ENCODE measurements around the gene DHX8.

The DHX8 gene

DNA sequence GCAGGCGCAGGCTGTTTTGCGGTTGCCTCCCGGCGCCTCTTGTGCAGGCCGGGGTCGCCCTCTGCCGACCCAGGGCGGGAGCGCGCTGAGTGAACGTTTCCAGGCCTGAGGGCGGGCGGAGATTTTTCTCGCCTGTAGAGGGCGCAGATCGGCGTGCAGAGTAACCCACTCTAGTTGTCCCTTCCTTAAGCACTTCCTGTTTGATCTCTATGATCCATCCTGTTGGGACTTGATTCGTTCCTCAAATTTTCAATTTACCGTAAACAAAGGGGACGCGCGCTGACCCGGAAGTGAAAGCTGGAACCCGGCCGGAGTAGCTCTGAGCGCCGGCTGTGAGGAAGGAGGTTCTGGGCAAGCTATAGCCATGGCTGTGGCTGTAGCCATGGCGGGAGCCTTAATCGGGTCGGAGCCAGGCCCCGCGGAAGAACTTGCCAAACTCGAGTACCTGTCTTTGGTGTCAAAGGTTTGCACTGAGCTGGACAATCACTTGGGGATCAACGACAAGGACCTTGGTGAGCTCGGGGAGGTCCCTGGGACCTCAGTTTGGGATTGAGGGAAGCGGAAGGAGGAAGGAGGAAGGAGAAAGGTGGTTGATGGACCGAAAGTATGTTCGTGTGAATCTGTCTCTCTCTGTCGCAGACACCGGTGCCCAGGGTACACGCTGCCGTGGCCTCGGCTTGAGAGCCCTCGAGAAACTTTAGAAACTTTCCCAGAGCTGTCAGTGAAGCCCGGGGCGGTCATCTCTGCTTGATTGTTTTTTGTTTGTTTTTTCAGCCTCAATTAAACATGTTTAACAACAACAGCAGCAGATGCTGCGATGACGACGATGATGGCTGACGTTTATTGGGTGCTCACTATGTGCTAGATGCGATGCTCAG lies at the start of gene DHX8:
Gene DHX8, plus strand, starts transcription at position 302 of the 878 bp plus-strand sequence. Its CDS starts 63 bp downstream, at position 365.
- H3K27ac ChIP-seq (ENCODE audit: low read depth, low read length), result peak within 1 kb of the TSS; percentile 86
- H3K36me3 ChIP-seq (ENCODE audit: control insufficient read depth in 5 of 5, insufficient read depth in 5 of 5, low read length in 5 of 5), result no peaks in the 10 kb centered on the region
- H3K4me1 ChIP-seq (ENCODE audit: control insufficient read depth in 5 of 5, insufficient read depth in 5 of 5, low read length in 5 of 5), result peaks cover 11 to 32% (median 26%) of the 10 kb centered on the region in 5 donors
- no peaks in the 10 kb centered on the region for H3K27me3 ChIP-seq (ENCODE audit: control insufficient read depth in 5 of 5, insufficient read depth in 4 of 5, low read length in 5 of 5)
- no peaks in the 10 kb centered on the region for H3K9me3 ChIP-seq (ENCODE audit: control insufficient read depth in 5 of 5, low read length in 5 of 5)
- peak within 1 kb of the TSS; percentile 85 to 100 (median 98) for H3K4me3 ChIP-seq (ENCODE audit: low read depth in 1 of 5, low read length in 5 of 5)
- peak within 1 kb of the TSS; percentile 86 to 99 (median 93) for H3K9ac ChIP-seq (ENCODE audit: low read length in 5 of 5)

DNA sequence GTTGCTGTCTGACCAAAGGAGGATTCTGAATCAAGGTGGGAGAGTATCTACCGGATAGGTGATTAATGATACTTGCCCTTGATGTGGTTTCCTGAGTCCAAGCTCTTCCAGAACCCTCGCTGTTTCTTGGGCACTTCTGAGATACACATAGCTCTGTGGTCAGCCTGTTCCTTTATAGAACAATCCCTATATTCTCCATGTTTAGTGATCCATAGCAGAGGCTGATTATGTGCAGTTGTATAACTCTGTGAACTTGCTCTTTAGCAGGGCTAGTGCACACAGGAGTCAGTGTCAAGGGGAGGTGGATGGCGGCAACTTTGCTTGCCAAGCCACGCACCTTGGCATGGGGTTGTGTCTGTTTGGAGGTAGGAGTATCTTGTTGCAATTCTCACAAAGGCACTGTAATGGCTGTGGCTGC lies 48.9 kb upstream of the DHX8 start:
- Histone ChIP-seq H3K27me3 (ENCODE audit: control insufficient read depth in 5 of 5, insufficient read depth in 4 of 5, low read length in 5 of 5) (no peaks in the 10 kb centered on the region), H3K9ac (ENCODE audit: low read length in 5 of 5) (no peak overlapping the region), H3K9me3 (ENCODE audit: control insufficient read depth in 5 of 5, low read length in 5 of 5) (no peaks in the 10 kb centered on the region), H3K4me1 (ENCODE audit: control insufficient read depth in 5 of 5, insufficient read depth in 5 of 5, low read length in 5 of 5) (peaks cover 0 to 13% (median 10%) of the 10 kb centered on the region in 5 donors), H3K4me3 (ENCODE audit: low read depth in 1 of 5, low read length in 5 of 5) (no peak overlapping the region), H3K27ac (ENCODE audit: low read depth, low read length) (no peak overlapping the region), H3K36me3 (ENCODE audit: control insufficient read depth in 5 of 5, insufficient read depth in 5 of 5, low read length in 5 of 5) (no peaks in the 10 kb centered on the region)

DNA sequence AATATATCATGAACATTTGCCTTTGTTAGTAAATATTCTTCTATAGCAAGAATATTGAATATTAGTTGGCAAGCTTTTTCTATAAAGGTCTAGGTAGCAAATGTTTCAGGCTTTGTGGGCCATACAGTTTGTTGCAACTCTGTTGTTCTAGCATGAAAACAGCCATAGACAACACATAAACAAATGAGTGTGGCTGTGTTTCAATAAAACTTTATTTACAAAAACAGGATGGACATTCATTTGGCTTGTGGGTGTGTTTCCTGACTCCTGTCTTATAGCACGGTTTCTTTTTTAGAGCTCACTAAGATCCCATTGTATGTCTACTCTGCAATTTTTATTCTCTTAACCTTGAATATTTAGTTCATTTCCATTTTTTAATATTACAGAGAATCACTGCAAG lies 46.0 kb upstream of the DHX8 start:
- H3K36me3 ChIP-seq (ENCODE audit: control insufficient read depth in 5 of 5, insufficient read depth in 5 of 5, low read length in 5 of 5), result no peaks in the 10 kb centered on the region
- no peak overlapping the region for H3K27ac ChIP-seq (ENCODE audit: low read depth, low read length)
- H3K4me1 ChIP-seq (ENCODE audit: control insufficient read depth in 5 of 5, insufficient read depth in 5 of 5, low read length in 5 of 5), result peaks cover 0 to under 1% (median 0%) of the 10 kb centered on the region in 5 donors
- no peaks in the 10 kb centered on the region for H3K9me3 ChIP-seq (ENCODE audit: control insufficient read depth in 5 of 5, low read length in 5 of 5)
- no peak overlapping the region for H3K4me3 ChIP-seq (ENCODE audit: low read depth in 1 of 5, low read length in 5 of 5)
- H3K27me3 ChIP-seq (ENCODE audit: control insufficient read depth in 5 of 5, insufficient read depth in 4 of 5, low read length in 5 of 5), result no peaks in the 10 kb centered on the region
- H3K9ac ChIP-seq (ENCODE audit: low read length in 5 of 5), result no peak overlapping the region

DNA sequence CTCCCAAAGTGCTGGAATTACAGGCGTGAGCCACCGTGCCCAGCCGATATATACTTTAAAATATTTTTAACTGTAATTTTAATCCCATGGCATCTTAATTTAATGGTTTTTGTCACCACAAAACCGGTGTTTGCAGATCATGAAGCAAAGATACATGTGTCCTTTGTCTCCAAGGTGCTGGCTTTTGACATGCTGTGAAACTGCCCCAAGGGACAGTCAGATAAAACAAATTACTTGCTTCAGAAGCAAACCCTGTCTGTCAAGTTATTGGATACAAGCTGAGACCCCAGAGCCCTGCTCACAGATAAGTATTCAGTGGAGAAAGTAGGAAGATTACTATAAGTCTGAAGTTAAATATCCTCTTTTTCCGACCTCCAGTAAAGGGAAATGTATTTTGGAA lies 45.1 kb upstream of the DHX8 start:
- Histone ChIP-seq H3K36me3 (ENCODE audit: control insufficient read depth in 5 of 5, insufficient read depth in 5 of 5, low read length in 5 of 5) (no peaks in the 10 kb centered on the region), H3K27me3 (ENCODE audit: control insufficient read depth in 5 of 5, insufficient read depth in 4 of 5, low read length in 5 of 5) (no peaks in the 10 kb centered on the region), H3K4me1 (ENCODE audit: control insufficient read depth in 5 of 5, insufficient read depth in 5 of 5, low read length in 5 of 5) (peaks cover 0 to 2% (median 0%) of the 10 kb centered on the region in 5 donors), H3K4me3 (ENCODE audit: low read depth in 1 of 5, low read length in 5 of 5) (no peak overlapping the region), H3K9ac (ENCODE audit: low read length in 5 of 5) (no peak overlapping the region), H3K27ac (ENCODE audit: low read depth, low read length) (no peak overlapping the region), H3K9me3 (ENCODE audit: control insufficient read depth in 5 of 5, low read length in 5 of 5) (no peaks in the 10 kb centered on the region)

DNA sequence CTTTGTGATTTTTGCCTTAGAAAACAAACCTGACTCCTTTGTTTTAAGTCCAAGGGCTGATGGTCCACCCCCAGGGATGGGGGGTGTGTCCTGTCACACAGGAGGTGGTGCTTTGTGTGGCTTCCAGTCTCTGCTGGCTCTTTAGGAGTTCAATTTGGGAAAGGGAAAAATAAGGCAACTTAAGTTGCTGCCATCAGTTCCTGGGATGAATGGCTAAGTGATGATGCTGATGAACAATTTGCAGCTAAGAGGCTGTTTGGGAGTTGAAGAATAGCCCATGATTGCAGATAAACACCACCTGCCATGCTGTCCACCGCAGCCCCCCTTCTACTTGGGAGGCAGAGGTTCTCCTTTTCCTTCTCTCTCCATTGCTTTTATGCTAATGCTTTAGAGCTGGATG lies 44.7 kb upstream of the DHX8 start:
- no peak overlapping the region for H3K4me3 ChIP-seq (ENCODE audit: low read depth in 1 of 5, low read length in 5 of 5)
- no peak overlapping the region for H3K9ac ChIP-seq (ENCODE audit: low read length in 5 of 5)
- H3K36me3 ChIP-seq (ENCODE audit: control insufficient read depth in 5 of 5, insufficient read depth in 5 of 5, low read length in 5 of 5), result no peaks in the 10 kb centered on the region
- H3K9me3 ChIP-seq (ENCODE audit: control insufficient read depth in 5 of 5, low read length in 5 of 5), result no peaks in the 10 kb centered on the region
- H3K4me1 ChIP-seq (ENCODE audit: control insufficient read depth in 5 of 5, insufficient read depth in 5 of 5, low read length in 5 of 5), result peaks cover 0 to 2% (median 0%) of the 10 kb centered on the region in 5 donors
- no peak overlapping the region for H3K27ac ChIP-seq (ENCODE audit: low read depth, low read length)
- peaks cover 0 to 2% (median 0%) of the 10 kb centered on the region in 5 donors for H3K27me3 ChIP-seq (ENCODE audit: control insufficient read depth in 5 of 5, insufficient read depth in 4 of 5, low read length in 5 of 5)

DNA sequence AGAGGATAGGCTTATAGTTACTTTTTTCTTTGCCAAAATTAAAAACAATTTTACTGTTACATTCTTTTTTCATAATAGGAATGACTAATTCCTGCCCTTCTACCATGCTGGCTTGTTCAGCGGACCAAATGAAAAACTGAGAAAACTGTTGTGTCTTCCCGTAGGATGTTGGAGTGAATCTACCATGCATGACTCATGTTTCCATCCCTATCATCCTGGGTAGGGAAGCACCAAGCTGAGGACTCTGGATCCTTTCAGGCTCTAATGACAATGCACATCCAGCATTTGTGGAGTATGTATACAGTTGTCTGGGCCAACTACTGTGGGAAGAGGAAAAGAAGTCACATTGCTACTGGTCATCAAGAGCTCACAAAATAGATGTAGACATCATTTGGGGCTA lies 41.1 kb upstream of the DHX8 start:
- H3K9ac ChIP-seq (ENCODE audit: low read length in 5 of 5), result no peak overlapping the region
- H3K4me3 ChIP-seq (ENCODE audit: low read depth in 1 of 5, low read length in 5 of 5), result no peak overlapping the region
- no peak overlapping the region for H3K27ac ChIP-seq (ENCODE audit: low read depth, low read length)
- H3K36me3 ChIP-seq (ENCODE audit: control insufficient read depth in 5 of 5, insufficient read depth in 5 of 5, low read length in 5 of 5), result no peaks in the 10 kb centered on the region
- H3K4me1 ChIP-seq (ENCODE audit: control insufficient read depth in 5 of 5, insufficient read depth in 5 of 5, low read length in 5 of 5), result peaks cover 0 to 2% (median 0%) of the 10 kb centered on the region in 5 donors
- H3K9me3 ChIP-seq (ENCODE audit: control insufficient read depth in 5 of 5, low read length in 5 of 5), result no peaks in the 10 kb centered on the region
- peaks cover 0 to 2% (median 0%) of the 10 kb centered on the region in 5 donors for H3K27me3 ChIP-seq (ENCODE audit: control insufficient read depth in 5 of 5, insufficient read depth in 4 of 5, low read length in 5 of 5)

DNA sequence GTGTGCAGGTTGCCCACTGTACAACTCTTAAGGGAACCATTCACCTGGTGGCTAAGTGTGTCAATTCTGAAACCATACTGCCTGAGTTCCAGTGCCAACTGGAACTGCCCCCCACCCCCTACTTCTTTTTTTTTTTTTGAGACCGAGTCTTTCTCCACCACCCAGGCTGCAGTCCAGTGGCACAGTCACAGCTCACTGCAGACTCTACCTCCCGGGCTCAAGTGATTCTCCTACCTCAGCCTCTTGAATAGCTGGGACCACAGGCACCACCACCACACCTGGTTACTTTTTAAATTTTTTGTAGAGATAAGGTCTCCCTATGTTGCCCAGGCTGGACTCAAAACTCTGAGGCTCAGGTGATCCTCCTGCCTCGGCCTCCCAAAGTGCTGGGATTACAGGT lies 40.4 kb upstream of the DHX8 start:
- no peak overlapping the region for H3K27ac ChIP-seq (ENCODE audit: low read depth, low read length)
- peaks cover 0 to 2% (median 0%) of the 10 kb centered on the region in 5 donors for H3K27me3 ChIP-seq (ENCODE audit: control insufficient read depth in 5 of 5, insufficient read depth in 4 of 5, low read length in 5 of 5)
- H3K36me3 ChIP-seq (ENCODE audit: control insufficient read depth in 5 of 5, insufficient read depth in 5 of 5, low read length in 5 of 5), result no peaks in the 10 kb centered on the region

DNA sequence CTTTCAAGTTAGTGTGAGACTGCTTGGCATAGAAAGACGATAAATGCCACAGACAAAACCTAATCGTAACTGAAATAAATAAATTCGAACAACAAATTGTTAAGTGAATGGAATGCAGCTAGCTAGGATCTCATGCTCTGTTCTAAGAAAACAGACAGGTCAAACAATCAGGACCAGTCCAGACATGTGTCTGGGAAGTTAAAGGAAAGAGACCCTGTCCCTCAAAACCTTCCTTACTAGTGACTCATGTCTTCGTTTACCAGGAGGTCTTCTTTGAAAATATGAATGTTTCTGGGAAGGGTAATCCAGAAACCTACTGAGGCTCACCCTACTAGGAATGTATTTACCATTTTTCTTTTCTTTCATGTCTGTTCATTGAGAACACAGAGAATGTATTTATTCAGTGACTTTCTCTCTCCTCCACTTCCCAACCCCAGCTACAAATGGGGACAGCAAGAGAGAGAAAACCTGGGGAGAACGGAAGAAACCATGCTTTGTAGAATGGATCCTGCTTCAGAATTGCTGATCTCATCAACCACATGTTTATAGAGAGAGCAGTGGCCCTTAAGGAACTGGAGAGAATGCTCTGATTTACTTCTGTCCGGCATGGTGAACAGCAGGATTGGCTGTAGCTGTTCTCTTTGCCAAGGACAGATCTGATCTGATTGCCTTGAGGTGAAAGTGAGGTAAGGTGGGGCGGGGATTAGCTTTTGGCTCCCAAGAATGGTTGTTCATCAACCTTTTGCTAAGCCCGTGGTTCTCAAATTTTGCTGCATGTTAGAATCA lies 39.4 kb upstream of the DHX8 start:
- H3K27me3 ChIP-seq (ENCODE audit: control insufficient read depth in 5 of 5, insufficient read depth in 4 of 5, low read length in 5 of 5), result peaks cover 0 to 2% (median 0%) of the 10 kb centered on the region in 5 donors

More for the DNA sequence above, 40.4 kb upstream of the DHX8 start:
- H3K9ac ChIP-seq (ENCODE audit: low read length in 5 of 5), result no peak overlapping the region
- H3K4me3 ChIP-seq (ENCODE audit: low read depth in 1 of 5, low read length in 5 of 5), result no peak overlapping the region
- H3K9me3 ChIP-seq (ENCODE audit: control insufficient read depth in 5 of 5, low read length in 5 of 5), result no peaks in the 10 kb centered on the region
- H3K4me1 ChIP-seq (ENCODE audit: control insufficient read depth in 5 of 5, insufficient read depth in 5 of 5, low read length in 5 of 5), result peaks cover 0 to 2% (median 0%) of the 10 kb centered on the region in 5 donors

DNA sequence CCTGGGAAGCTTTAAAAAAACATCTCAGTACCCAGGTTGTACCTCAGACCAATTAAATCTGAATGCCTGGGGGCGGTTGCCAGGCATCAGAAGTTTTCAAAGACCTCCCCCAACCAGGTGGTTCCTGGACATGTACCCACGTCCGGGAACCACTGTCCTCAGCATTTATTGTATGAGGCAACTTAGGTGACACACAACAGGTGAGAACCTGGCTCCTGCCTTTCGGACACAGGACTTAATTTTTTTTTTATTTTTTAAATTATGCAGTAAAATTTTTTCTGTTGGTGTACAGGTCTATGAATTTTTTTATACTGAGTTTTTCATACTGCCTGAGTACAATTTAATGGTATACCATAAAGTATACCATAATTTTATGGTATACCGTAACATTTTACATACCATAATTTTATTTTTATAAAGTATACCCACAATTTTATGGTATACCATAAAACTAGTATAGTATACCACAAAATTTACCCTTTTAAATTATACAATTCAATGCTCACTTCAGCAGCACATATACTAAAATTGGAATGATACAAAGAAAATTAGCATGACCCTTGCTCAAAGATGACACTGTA lies 38.7 kb upstream of the DHX8 start:
- Histone ChIP-seq H3K4me3 (ENCODE audit: low read depth in 1 of 5, low read length in 5 of 5) (no peak overlapping the region), H3K4me1 (ENCODE audit: control insufficient read depth in 5 of 5, insufficient read depth in 5 of 5, low read length in 5 of 5) (peaks cover 2 to 11% (median 8%) of the 10 kb centered on the region in 5 donors), H3K9ac (ENCODE audit: low read length in 5 of 5) (no peak overlapping the region), H3K9me3 (ENCODE audit: control insufficient read depth in 5 of 5, low read length in 5 of 5) (no peaks in the 10 kb centered on the region), H3K27ac (ENCODE audit: low read depth, low read length) (no peak overlapping the region), H3K27me3 (ENCODE audit: control insufficient read depth in 5 of 5, insufficient read depth in 4 of 5, low read length in 5 of 5) (peaks cover 0 to 2% (median 0%) of the 10 kb centered on the region in 5 donors), H3K36me3 (ENCODE audit: control insufficient read depth in 5 of 5, insufficient read depth in 5 of 5, low read length in 5 of 5) (no peaks in the 10 kb centered on the region)

More for the DNA sequence above, 39.4 kb upstream of the DHX8 start:
- Histone ChIP-seq H3K4me3 (ENCODE audit: low read depth in 1 of 5, low read length in 5 of 5) (no peak overlapping the region), H3K9ac (ENCODE audit: low read length in 5 of 5) (no peak overlapping the region), H3K27ac (ENCODE audit: low read depth, low read length) (no peak overlapping the region), H3K36me3 (ENCODE audit: control insufficient read depth in 5 of 5, insufficient read depth in 5 of 5, low read length in 5 of 5) (no peaks in the 10 kb centered on the region), H3K4me1 (ENCODE audit: control insufficient read depth in 5 of 5, insufficient read depth in 5 of 5, low read length in 5 of 5) (peaks cover 0 to 5% (median 2%) of the 10 kb centered on the region in 5 donors), H3K9me3 (ENCODE audit: control insufficient read depth in 5 of 5, low read length in 5 of 5) (no peaks in the 10 kb centered on the region)
